SK-N-MC (cell line): ENCODE results near the gene KATNIP.

Experiments used
- DNase-seq: peaks from one replicate; pipeline ENCODE4 v3.0.0-alpha.2; 2011; ENCODE audit warnings: low read depth, low spot score
- H3K27ac ChIP-seq: fragments of 200-600 bp; sonication (generic); 2 replicates; pipeline ENCODE4 v1.5.1; 2016; ENCODE audit warnings: mixed run types
- H3K36me3 ChIP-seq: fragments of 200-600 bp; sonication (generic); 2 replicates; pipeline ENCODE4 v1.6.1; 2017; ENCODE audit warnings: antibody characterized with exemption, low read length, mixed read lengths; ENCODE audit not compliant: insufficient read depth
- H3K4me3 ChIP-seq: fragments of 200-600 bp; sonication (generic); 2 replicates; pipeline ENCODE4 v1.5.1; 2016
- H3K9ac ChIP-seq: fragments of 200-600 bp; sonication (generic); 2 replicates; pipeline ENCODE4 v1.8.0; 2017; ENCODE audit warnings: mixed run types, mixed read lengths; ENCODE audit not compliant: insufficient read length
- H3K9me3 ChIP-seq: fragments of 200-600 bp; sonication (generic); 2 replicates; pipeline ENCODE4 v1.6.1; 2017; ENCODE audit warnings: low read depth, mild to moderate bottlenecking, antibody characterized with exemption, low read length, moderate library complexity, mixed read lengths
- EZH2 ChIP-seq: fragments of 200-600 bp; sonication (generic); IDR thresholded peaks from one replicate; pipeline ENCODE4 v1.6.1; 2017; ENCODE audit warnings: antibody characterized with exemption
- FOXP2 ChIP-seq: optimal IDR thresholded peaks from 2 replicates; pipeline ENCODE3; 2011; ENCODE audit warnings: mild to moderate bottlenecking, moderate library complexity; ENCODE audit not compliant: insufficient read depth; ENCODE audit errors: extremely low read length, control extremely low read depth
- POLR2AphosphoS5 ChIP-seq: IDR thresholded peaks from 2 replicates; pipeline ENCODE4 v1.6.1; 2012; ENCODE audit warnings: mild to moderate bottlenecking, low read depth, low read length, borderline replicate concordance

The KATNIP gene

GRCh38 chr16:27598931-27599565 is 49.1 kb downstream of the KATNIP start:
- Histone ChIP-seq H3K27ac (no peak overlapping the region), H3K9ac (no peak overlapping the region), H3K36me3 (no peaks in the 10 kb centered on the region), H3K4me3 (no peak overlapping the region), H3K9me3 (no peaks in the 10 kb centered on the region)
- no peak for DNase-seq
- TF ChIP-seq FOXP2 (no peak), POLR2AphosphoS5 (no peak), EZH2 (no peak)

- Histone ChIP-seq H3K4me3 (no peak overlapping the region), H3K36me3 (no peaks in the 10 kb centered on the region), H3K9me3 (no peaks in the 10 kb centered on the region), H3K9ac (no peak overlapping the region), H3K27ac (no peak overlapping the region)
- no peak for DNase-seq
- TF ChIP-seq FOXP2: no peak
- no peak for TF ChIP-seq POLR2AphosphoS5
- TF ChIP-seq EZH2: no peak
Measured at GRCh38 chr16:27599606-27600005, 49.7 kb downstream of the KATNIP start.
